ENCODE measurements around the gene SCT.

SCT gene

GRCh38 chr11:643849-644738, 17.1 kb upstream of the SCT start:
- no peak for ATAC-seq

GRCh38 chr11:643366-643765, 16.4 kb upstream of the SCT start:
- ATAC-seq, result no peak

More at GRCh38 chr11:643849-644738, 17.1 kb upstream of the SCT start:
- no peak for DNase-seq

GRCh38 chr11:641806-642370, 14.9 kb upstream of the SCT start:
- no peak for ATAC-seq
- DNase-seq, result no peak

More at GRCh38 chr11:643366-643765, 16.4 kb upstream of the SCT start:
- DNase-seq, result no peak

GRCh38 chr11:640021-640706, 13.2 kb upstream of the SCT start:
- no peak for DNase-seq
- no peak for ATAC-seq

- ATAC-seq, result no peak
- no peak for DNase-seq
Observed at GRCh38 chr11:639332-639955, 12.5 kb upstream of the SCT start.

GRCh38 chr11:638631-639331, 11.8 kb upstream of the SCT start:
- no peak for DNase-seq
- ATAC-seq, result no peak

GRCh38 chr11:637593-638521, 10.9 kb upstream of the SCT start:
- ATAC-seq (no peak), DNase-seq (no peak)

GRCh38 chr11:637333-637592, 10.3 kb upstream of the SCT start:
- no peak for ATAC-seq

GRCh38 chr11:636511-637332, 9.7 kb upstream of the SCT start, which contains the start of gene DRD4:
Gene DRD4 (plus strand): TSS chr11:637269. CDS start chr11:637305, 36 bp downstream.
- DNase-seq (no peak), ATAC-seq (no peak)

More at GRCh38 chr11:637333-637592, 10.3 kb upstream of the SCT start:
- no peak for DNase-seq

GRCh38 chr11:635945-636510, 9.0 kb upstream of the SCT start:
- no peak for ATAC-seq

GRCh38 chr11:630871-631270, 3.9 kb upstream of the SCT start:
- no peak for DNase-seq
- ATAC-seq, result no peak

More at GRCh38 chr11:635945-636510, 9.0 kb upstream of the SCT start:
- no peak for DNase-seq

- peak; percentile 51 for ATAC-seq
- no peak for DNase-seq
Observed at GRCh38 chr11:629237-629583, 2.2 kb upstream of the SCT start.

GRCh38 chr11:628056-628455, 1.1 kb upstream of the SCT start:
- ATAC-seq, result no peak
- no peak for DNase-seq

GRCh38 chr11:627308-627576, 261 bp upstream of the SCT start:
- DNase-seq (no peak), ATAC-seq (no peak)

GRCh38 chr11:625636-626268, 1.2 kb downstream of the SCT start:
- ATAC-seq (no peak), DNase-seq (no peak)

- DNase-seq (no peak), ATAC-seq (no peak)
Observed at GRCh38 chr11:624705-625635, 2.0 kb downstream of the SCT start, which contains the start of gene CDHR5. Gene CDHR5 (minus strand): TSS chr11:624955. CDS start chr11:624902, 53 bp downstream.

GRCh38 chr11:623999-624704, 2.8 kb downstream of the SCT start:
- DNase-seq (no peak), ATAC-seq (no peak)
